Osteocyte (in vitro differentiated cells): ENCODE results near the gene MBP. TPM values are rescaled to one million over a fixed set of nuclear protein-coding genes. Genes with fewer than 3 reads are reported as not detected.

ENCODE experiments used
- DNase-seq: peaks from one replicate; pipeline ENCODE4 v3.0.0; 2021; ENCODE audit warnings: mixed read lengths; ENCODE audit not compliant: unreplicated experiment; ENCODE audit errors: extremely low spot score
- H3K27ac Mint-ChIP-seq: one replicate; pipeline ENCODE4 v1.8.0; 2021; ENCODE audit warnings: mild to moderate bottlenecking, mixed read lengths; ENCODE audit not compliant: unreplicated experiment
- H3K27me3 Mint-ChIP-seq: one replicate; pipeline ENCODE4 v1.8.0; 2021; ENCODE audit warnings: mixed read lengths; ENCODE audit not compliant: unreplicated experiment
- H3K36me3 Mint-ChIP-seq: one replicate; pipeline ENCODE4 v1.8.0; 2021; ENCODE audit warnings: mixed read lengths; ENCODE audit not compliant: unreplicated experiment
- H3K4me1 Mint-ChIP-seq: one replicate; pipeline ENCODE4 v1.8.0; 2021; ENCODE audit warnings: mixed read lengths; ENCODE audit not compliant: unreplicated experiment
- H3K4me3 Mint-ChIP-seq: one replicate; pipeline ENCODE4 v1.8.0; 2021; ENCODE audit warnings: mild to moderate bottlenecking, moderate library complexity, mixed read lengths; ENCODE audit not compliant: unreplicated experiment
- H3K9me3 Mint-ChIP-seq: one replicate; pipeline ENCODE4 v1.8.0; 2021; ENCODE audit warnings: mixed read lengths; ENCODE audit not compliant: unreplicated experiment
- total RNA-seq: library from RNA; stranded (reverse); gene quantifications from 2 replicates; pipeline ENCODE4 v1.2.1, GENCODE V29; 2021
- TF ChIP-seq, protein P1 (sequence below): fragments of 200-600 bp; sonication (generic); IDR thresholded peaks from 2 replicates; pipeline ENCODE4 v1.5.0; 2021; ENCODE audit warnings: antibody characterized with exemption, mild to moderate bottlenecking, moderate library complexity

The MBP gene
- total RNA-seq, 1 donor from 2014 or later, result 18.6 TPM

DNA sequence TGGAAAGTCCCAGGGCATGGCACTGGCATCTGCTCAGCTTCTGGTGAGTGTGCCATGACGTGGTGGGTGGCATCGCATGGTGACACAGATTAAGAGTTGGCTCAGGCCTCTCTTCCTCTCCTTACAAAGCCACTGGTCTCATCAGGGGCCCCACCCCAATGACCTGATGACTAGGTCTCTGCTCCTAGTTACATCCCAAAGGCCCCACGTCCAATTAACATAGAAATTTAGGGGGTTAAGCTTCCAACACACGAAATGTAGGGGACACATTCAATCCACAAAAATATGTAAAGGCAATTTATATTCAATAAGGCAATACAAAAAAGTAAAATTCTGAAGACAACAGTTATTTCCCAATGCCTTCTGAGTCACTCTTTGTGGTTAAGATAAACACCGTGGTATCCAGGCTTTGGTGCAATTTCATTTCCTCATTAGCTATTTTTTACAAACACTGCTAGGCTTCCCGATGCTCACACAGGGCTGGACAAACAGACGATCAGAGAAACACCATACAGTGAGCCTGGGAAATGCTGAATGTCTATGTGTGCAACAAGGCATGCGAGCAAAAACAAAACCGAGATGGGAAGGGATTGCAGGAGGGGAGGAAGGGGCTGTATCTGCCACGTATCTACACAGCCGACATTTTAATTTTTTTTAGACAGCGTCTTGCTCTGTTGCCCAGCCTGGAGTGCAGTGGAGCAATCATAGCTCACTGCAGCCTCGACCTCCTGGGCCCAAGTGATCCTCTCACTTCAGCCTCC, 67.2 kb downstream of the MBP start:
- peaks cover 82% of the 10 kb centered on the region for H3K4me1 Mint-ChIP-seq
- H3K9me3 Mint-ChIP-seq, result no peaks in the 10 kb centered on the region
- H3K27me3 Mint-ChIP-seq, result no peaks in the 10 kb centered on the region
- H3K4me3 Mint-ChIP-seq, result no peak overlapping the region
- peaks cover 6% of the 10 kb centered on the region for H3K36me3 Mint-ChIP-seq
- H3K27ac Mint-ChIP-seq, result peak overlapping the region; percentile 94
- no peak for DNase-seq
- TF ChIP-seq, protein P1, sequence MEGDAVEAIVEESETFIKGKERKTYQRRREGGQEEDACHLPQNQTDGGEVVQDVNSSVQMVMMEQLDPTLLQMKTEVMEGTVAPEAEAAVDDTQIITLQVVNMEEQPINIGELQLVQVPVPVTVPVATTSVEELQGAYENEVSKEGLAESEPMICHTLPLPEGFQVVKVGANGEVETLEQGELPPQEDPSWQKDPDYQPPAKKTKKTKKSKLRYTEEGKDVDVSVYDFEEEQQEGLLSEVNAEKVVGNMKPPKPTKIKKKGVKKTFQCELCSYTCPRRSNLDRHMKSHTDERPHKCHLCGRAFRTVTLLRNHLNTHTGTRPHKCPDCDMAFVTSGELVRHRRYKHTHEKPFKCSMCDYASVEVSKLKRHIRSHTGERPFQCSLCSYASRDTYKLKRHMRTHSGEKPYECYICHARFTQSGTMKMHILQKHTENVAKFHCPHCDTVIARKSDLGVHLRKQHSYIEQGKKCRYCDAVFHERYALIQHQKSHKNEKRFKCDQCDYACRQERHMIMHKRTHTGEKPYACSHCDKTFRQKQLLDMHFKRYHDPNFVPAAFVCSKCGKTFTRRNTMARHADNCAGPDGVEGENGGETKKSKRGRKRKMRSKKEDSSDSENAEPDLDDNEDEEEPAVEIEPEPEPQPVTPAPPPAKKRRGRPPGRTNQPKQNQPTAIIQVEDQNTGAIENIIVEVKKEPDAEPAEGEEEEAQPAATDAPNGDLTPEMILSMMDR, result no peak

DNA sequence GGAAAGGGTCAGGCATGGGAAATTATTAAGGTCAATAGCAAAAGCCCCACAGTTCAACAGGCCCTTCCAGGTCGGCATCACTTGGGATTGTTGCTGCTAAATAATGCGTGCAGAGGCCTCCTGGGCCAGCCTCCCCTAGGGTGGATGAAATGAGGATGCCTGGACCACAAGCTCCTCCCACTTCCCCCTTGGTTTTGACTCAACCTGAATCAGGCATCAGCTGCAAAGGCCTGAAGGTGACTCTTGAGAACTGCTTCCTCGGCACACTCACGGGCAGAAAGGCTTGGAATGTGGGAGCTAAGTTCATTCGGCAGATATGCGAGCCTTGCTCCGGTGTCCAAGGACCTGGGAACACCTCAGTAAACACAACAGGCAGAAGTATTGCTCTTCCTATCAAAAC, 69.3 kb downstream of the MBP start:
- Mint-ChIP-seq H3K4me1 (peaks cover 63% of the 10 kb centered on the region), H3K27me3 (no peaks in the 10 kb centered on the region), H3K27ac (peak overlapping the region; percentile 47), H3K36me3 (peaks cover 6% of the 10 kb centered on the region), H3K9me3 (no peaks in the 10 kb centered on the region), H3K4me3 (no peak overlapping the region)
- DNase-seq, result no peak
- TF ChIP-seq, protein P1, result no peak

DNA sequence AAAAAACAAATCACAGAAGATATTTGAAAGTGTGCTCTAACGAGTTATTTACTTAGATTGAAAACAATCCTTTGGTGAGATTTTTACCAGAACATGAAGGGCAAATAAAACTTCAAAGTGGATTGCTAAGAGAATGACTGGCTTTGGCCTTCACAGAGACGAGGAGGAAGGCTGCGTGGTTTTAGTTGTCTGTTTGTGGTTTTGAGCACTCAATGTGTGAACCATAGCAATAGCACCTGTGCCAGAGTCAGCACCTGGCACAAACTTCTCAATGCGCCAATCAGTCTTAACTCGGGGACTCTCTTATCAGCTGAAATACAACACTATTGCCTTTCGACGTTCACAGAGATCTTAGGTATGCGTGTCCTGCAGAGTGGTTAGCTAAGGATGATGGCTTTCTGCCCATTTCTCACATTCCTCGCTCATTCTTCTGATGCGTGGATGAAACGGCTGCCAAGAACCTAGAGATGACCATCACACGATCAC, 70.0 kb downstream of the MBP start:
- H3K27ac Mint-ChIP-seq, result peak overlapping the region; percentile 83
- peaks cover 6% of the 10 kb centered on the region for H3K36me3 Mint-ChIP-seq
- peaks cover 57% of the 10 kb centered on the region for H3K4me1 Mint-ChIP-seq
- H3K27me3 Mint-ChIP-seq, result no peaks in the 10 kb centered on the region
- TF ChIP-seq, protein P1, result no peak
- H3K9me3 Mint-ChIP-seq, result no peaks in the 10 kb centered on the region
- DNase-seq, result no peak
- no peak overlapping the region for H3K4me3 Mint-ChIP-seq

DNA sequence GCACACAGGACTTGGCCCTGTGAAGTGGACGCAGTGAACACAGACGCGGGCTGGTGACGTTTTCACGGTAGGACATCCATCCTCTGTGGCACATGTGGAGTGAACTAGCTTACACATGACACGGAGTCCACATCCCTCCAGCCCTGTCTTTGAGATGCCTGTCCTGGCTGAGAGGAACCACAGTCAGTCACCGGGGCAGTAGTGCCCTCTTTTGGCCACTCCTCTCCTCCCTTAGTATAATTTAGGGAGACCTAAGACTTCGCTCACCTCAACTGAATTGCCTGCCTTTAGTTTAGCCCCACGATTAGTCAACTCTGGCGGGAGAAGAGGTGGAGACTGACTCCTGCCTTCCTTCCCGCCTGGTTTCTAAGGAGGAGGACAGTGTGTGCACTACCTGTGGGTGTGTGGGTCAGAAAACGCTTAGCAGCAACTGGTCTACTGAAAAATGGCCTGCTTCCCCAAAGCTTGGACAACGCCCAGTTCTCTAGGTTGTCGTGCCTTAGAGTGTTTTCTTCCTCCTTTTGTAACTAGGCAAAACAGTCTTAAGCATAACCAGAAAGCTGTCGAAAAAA, 70.6 kb downstream of the MBP start:
- Mint-ChIP-seq H3K4me3 (no peak overlapping the region), H3K27me3 (no peaks in the 10 kb centered on the region), H3K9me3 (no peaks in the 10 kb centered on the region), H3K27ac (peak overlapping the region; percentile 83), H3K4me1 (peaks cover 57% of the 10 kb centered on the region), H3K36me3 (peaks cover 6% of the 10 kb centered on the region)
- TF ChIP-seq, protein P1, result peak; percentile 44
- DNase-seq, result no peak

DNA sequence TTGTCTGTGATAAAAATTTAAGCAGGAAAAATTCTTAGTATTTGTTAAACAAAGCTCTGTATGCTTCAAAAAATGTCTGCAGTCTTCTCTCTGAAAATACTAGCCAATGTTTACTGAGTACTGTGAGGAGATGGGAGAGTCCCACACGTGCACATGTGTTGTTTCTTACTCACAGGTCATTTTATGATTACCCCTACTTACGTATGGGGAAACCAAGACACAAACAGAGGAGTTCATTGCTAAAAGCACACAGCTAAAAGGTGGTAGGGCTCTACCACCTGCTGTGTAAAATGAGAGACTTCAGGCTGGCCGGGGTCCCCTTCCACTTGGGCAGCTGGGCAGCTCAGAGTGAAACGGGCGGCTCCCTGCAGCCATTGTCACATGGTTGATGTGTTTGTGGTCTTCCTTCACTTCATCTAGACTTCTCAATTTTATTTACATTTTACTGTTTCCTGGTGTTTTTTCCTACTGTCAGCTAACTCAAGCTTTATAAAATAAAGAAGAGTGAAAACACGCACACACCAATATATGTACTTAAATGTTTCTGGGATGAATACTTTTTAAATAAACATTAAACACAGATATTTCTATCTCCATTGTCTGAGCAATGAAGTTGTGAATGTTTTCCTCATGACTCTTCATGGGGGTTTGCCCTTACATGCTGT, 71.2 kb downstream of the MBP start:
- Mint-ChIP-seq H3K9me3 (no peaks in the 10 kb centered on the region), H3K27me3 (no peaks in the 10 kb centered on the region), H3K36me3 (peaks cover 6% of the 10 kb centered on the region), H3K4me1 (peaks cover 57% of the 10 kb centered on the region), H3K4me3 (no peak overlapping the region), H3K27ac (peak overlapping the region; percentile 83)
- TF ChIP-seq, protein P1, result no peak
- no peak for DNase-seq
